ENCODE results near the gene TMEM164. TPM values are rescaled to one million over a fixed set of nuclear protein-coding genes. Genes with fewer than 3 reads are reported as not detected.

Gene TMEM164
- total RNA-seq, 6 experiments from 2014 or later, result 8.5 to 12.5 (median 9.6) TPM

DNA sequence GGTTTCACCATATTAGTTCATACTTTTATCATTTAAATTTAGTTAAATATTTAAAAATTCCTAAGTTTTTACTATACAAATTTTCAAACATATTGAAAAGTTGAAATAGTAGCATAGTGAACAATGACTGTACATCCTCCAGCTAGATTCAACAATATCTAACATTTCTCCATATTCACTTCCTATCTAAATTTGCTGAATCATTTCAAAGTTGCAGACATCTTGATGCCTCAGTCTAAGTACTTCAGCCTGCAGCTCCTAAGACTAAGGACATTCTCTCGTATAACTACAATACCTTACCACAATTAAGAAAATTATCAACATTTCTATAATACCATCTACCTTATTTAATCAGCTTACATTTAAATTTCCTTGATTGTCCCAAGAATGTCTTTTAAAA lies 132.7 kb downstream of the TMEM164 start:
- H3K9me3 Mint-ChIP-seq, result no peaks in the 10 kb centered on the region
- peaks cover 8% of the 10 kb centered on the region for H3K4me1 Mint-ChIP-seq (ENCODE audit: low read depth)
- no peak for DNase-seq
- H3K27me3 Mint-ChIP-seq (ENCODE audit: insufficient read depth), result no peaks in the 10 kb centered on the region; the same call in 1 of the 2 replicates
- no peak overlapping the region for H3K4me3 Mint-ChIP-seq
- no peak for TF ChIP-seq CTCF (IDR thresholded peaks at IDR 0.05)
- H3K27ac Mint-ChIP-seq, result no peak overlapping the region
- no peaks in the 10 kb centered on the region for H3K36me3 Mint-ChIP-seq (ENCODE audit: low read depth)

- H3K27me3 Mint-ChIP-seq (ENCODE audit: insufficient read depth), result no peaks in the 10 kb centered on the region; the same call in 1 of the 2 replicates
- H3K27ac Mint-ChIP-seq, result no peak overlapping the region
- DNase-seq, result no peak
- H3K4me1 Mint-ChIP-seq (ENCODE audit: low read depth), result peaks cover 8% of the 10 kb centered on the region
- no peak overlapping the region for H3K4me3 Mint-ChIP-seq
- H3K36me3 Mint-ChIP-seq (ENCODE audit: low read depth), result no peaks in the 10 kb centered on the region
- TF ChIP-seq CTCF (IDR thresholded peaks at IDR 0.05), result no peak
- H3K9me3 Mint-ChIP-seq, result no peaks in the 10 kb centered on the region
Observed at GRCh38 chrX:110136136-110136535, 133.2 kb downstream of the TMEM164 start.

DNA sequence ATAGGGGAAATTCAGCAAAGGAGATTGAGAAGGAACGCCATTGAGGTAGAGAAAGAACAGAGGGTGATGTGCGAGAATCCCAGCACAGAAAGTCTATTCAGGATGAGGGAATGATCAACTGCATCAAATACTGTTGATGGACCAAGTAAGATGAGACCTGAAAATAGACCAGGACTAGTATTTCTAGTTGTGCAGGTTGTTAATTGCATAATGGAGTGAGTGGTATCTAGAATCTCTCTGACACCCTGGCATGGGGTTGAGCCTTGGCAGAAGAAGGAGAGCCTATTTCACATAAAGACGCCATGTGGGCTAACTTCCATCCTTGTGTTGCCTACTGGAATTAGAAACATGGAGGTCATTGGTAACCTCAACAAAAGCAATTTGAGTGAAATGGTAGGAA lies 135.6 kb downstream of the TMEM164 start:
- Mint-ChIP-seq H3K4me3 (no peak overlapping the region), H3K36me3 (ENCODE audit: low read depth) (no peaks in the 10 kb centered on the region), H3K9me3 (no peaks in the 10 kb centered on the region), H3K4me1 (ENCODE audit: low read depth) (peaks cover 3% of the 10 kb centered on the region), H3K27ac (no peak overlapping the region), H3K27me3 (ENCODE audit: insufficient read depth) (no peaks in the 10 kb centered on the region)
- DNase-seq, result no peak
- TF ChIP-seq CTCF (IDR thresholded peaks at IDR 0.05), result no peak

GRCh38 chrX:110139172-110139571 lies 136.3 kb downstream of the TMEM164 start:
- Mint-ChIP-seq H3K4me3 (no peak overlapping the region), H3K27ac (no peak overlapping the region), H3K36me3 (ENCODE audit: low read depth) (no peaks in the 10 kb centered on the region), H3K27me3 (ENCODE audit: insufficient read depth) (no peaks in the 10 kb centered on the region), H3K9me3 (no peaks in the 10 kb centered on the region), H3K4me1 (ENCODE audit: low read depth) (peaks cover 9% of the 10 kb centered on the region)
- no peak for TF ChIP-seq CTCF (IDR thresholded peaks at IDR 0.05)
- no peak for DNase-seq

GRCh38 chrX:110142096-110142495 lies 139.2 kb downstream of the TMEM164 start:
- H3K4me1 Mint-ChIP-seq (ENCODE audit: low read depth), result peaks cover 26% of the 10 kb centered on the region
- no peak overlapping the region for H3K4me3 Mint-ChIP-seq
- no peaks in the 10 kb centered on the region for H3K36me3 Mint-ChIP-seq (ENCODE audit: low read depth)
- TF ChIP-seq CTCF (IDR thresholded peaks at IDR 0.05), result no peak
- H3K27ac Mint-ChIP-seq, result no peak overlapping the region
- H3K27me3 Mint-ChIP-seq (ENCODE audit: insufficient read depth), result no peaks in the 10 kb centered on the region; the same call in 1 of the 2 replicates
- H3K9me3 Mint-ChIP-seq, result no peaks in the 10 kb centered on the region
- no peak for DNase-seq

Measured in HFFc6 (cell line).